Smooth muscle cell (in vitro differentiated cells): ENCODE data around the gene KDELR1. TPM values are rescaled to one million over a fixed set of nuclear protein-coding genes. Genes with fewer than 3 reads are reported as not detected.

Source experiments
- DNase-seq: peaks from one replicate; lab custom pipeline; 2025; ENCODE audit not compliant: unreplicated experiment; lab: John Stamatoyannopoulos, UW
- H2AFZ ChIP-seq: fragments of 200-600 bp; sonication (generic); 2 replicates; pipeline ENCODE4 v1.6.0; 2016; ENCODE audit warnings: antibody characterized with exemption, low read depth, mild to moderate bottlenecking
- H3F3A ChIP-seq: fragments of 200-600 bp; sonication (generic); 2 replicates; pipeline ENCODE4 v1.6.0; 2017; ENCODE audit warnings: antibody characterized with exemption, low read depth
- H3K27ac ChIP-seq: fragments of 200-600 bp; sonication (generic); 2 replicates; pipeline ENCODE4 v1.5.1; 2016; ENCODE audit warnings: low read depth, mild to moderate bottlenecking
- H3K27me3 ChIP-seq: fragments of 200-600 bp; sonication (generic); 2 replicates; pipeline ENCODE4 v1.6.1; 2016; ENCODE audit warnings: low read depth, mild to moderate bottlenecking
- H3K36me3 ChIP-seq: fragments of 200-600 bp; sonication (generic); 2 replicates; pipeline ENCODE4 v1.5.1; 2016; ENCODE audit warnings: low read depth
- H3K4me1 ChIP-seq: fragments of 200-600 bp; sonication (generic); 2 replicates; pipeline ENCODE4 v1.5.1; 2016; ENCODE audit warnings: low read depth
- H3K4me2 ChIP-seq: fragments of 200-600 bp; sonication (generic); 2 replicates; pipeline ENCODE4 v1.6.0; 2016; ENCODE audit warnings: mild to moderate bottlenecking
- H3K4me3 ChIP-seq: fragments of 200-600 bp; sonication (generic); 2 replicates; pipeline ENCODE4 v1.5.1; 2016; ENCODE audit warnings: mild to moderate bottlenecking
- H3K79me2 ChIP-seq: fragments of 200-600 bp; sonication (generic); 2 replicates; pipeline ENCODE4 v1.6.0; 2016; ENCODE audit warnings: low read depth, mild to moderate bottlenecking
- H3K9ac ChIP-seq: fragments of 200-600 bp; sonication (generic); 2 replicates; pipeline ENCODE4 v1.6.0; 2016; ENCODE audit warnings: low read depth
- H3K9me3 ChIP-seq: fragments of 200-600 bp; sonication (generic); replicated peaks from 2 replicates; pipeline ENCODE4 v1.5.1; 2016; ENCODE audit warnings: low read depth
- H4K20me1 ChIP-seq: fragments of 200-600 bp; sonication (generic); 2 replicates; pipeline ENCODE4 v1.6.0; 2016; ENCODE audit warnings: low read depth
- WGBS: methylation state at CpG from one replicate; pipeline ENCODE4 v1.1.7; 2016; ENCODE audit warnings: low lambda C conversion rate; 5-methylcytosine and 5-hydroxymethylcytosine counted together
- polyA plus RNA-seq: library from polyadenylated mRNA; unstranded; fragments of >200 nt; fragmentation: Nextera tagmentation; extraction: Ambion mirVana; gene quantifications from 2 replicates; pipeline ENCODE4 v1.2.1, GENCODE V29; 2016
- total RNA-seq: library from RNA; depleted of rRNA; stranded (reverse); fragments of >200 nt; gene quantifications from 2 replicates; pipeline ENCODE4 v1.2.3, GENCODE V29; 2014
- TF ChIP-seq, protein P1 (sequence below): fragments of 200-600 bp; sonication (generic); IDR thresholded peaks from 2 replicates; pipeline ENCODE4 v1.5.1; 2017; ENCODE audit warnings: borderline replicate concordance, mild to moderate bottlenecking, antibody characterized with exemption; ENCODE audit not compliant: insufficient read depth, poor library complexity, severe bottlenecking

The KDELR1 gene
- total and polyA plus RNA-seq, 2 experiments from 2014 or later = 239 to 315 TPM

DNA sequence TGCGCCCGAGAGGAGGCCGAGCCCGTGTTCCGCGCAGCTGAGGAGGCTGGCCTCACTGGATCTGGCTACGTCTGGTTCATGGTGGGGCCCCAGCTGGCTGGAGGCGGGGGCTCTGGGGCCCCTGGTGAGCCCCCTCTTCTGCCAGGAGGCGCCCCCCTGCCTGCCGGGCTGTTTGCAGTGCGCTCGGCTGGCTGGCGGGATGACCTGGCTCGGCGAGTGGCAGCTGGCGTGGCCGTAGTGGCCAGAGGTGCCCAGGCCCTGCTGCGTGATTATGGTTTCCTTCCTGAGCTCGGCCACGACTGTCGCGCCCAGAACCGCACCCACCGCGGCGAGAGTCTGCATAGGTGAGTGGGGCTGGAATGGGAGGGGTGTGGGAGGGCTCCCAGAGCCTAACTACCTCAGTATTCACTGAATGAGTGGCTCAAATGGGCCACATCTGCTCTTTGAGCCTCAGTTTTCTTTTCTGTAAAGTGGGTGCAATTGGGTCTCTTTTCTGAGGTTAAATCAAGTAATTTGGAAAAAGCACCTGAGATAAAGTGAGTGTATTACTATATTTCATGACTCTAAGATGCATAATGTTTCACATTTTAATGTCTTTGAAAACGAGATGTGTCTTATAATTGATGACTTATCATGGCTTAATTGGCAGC, 13.8 kb upstream of the KDELR1 start:
- no peak overlapping the region for H3K4me2 ChIP-seq
- H3K4me3 ChIP-seq = no peak overlapping the region
- H3K4me1 ChIP-seq = no peaks in the 10 kb centered on the region
- H3K36me3 ChIP-seq = no peaks in the 10 kb centered on the region
- H4K20me1 ChIP-seq = peaks cover 7% of the 10 kb centered on the region
- H3K9me3 ChIP-seq = no peaks in the 10 kb centered on the region
- TF ChIP-seq, protein P1, sequence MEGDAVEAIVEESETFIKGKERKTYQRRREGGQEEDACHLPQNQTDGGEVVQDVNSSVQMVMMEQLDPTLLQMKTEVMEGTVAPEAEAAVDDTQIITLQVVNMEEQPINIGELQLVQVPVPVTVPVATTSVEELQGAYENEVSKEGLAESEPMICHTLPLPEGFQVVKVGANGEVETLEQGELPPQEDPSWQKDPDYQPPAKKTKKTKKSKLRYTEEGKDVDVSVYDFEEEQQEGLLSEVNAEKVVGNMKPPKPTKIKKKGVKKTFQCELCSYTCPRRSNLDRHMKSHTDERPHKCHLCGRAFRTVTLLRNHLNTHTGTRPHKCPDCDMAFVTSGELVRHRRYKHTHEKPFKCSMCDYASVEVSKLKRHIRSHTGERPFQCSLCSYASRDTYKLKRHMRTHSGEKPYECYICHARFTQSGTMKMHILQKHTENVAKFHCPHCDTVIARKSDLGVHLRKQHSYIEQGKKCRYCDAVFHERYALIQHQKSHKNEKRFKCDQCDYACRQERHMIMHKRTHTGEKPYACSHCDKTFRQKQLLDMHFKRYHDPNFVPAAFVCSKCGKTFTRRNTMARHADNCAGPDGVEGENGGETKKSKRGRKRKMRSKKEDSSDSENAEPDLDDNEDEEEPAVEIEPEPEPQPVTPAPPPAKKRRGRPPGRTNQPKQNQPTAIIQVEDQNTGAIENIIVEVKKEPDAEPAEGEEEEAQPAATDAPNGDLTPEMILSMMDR = no peak
- H3K27ac ChIP-seq = no peak overlapping the region
- no peaks in the 10 kb centered on the region for H3F3A ChIP-seq
- H3K27me3 ChIP-seq = no peaks in the 10 kb centered on the region
- H3K9ac ChIP-seq = no peak overlapping the region
- peaks cover 14% of the 10 kb centered on the region for H3K79me2 ChIP-seq
- H2AFZ ChIP-seq = no peak overlapping the region
- no peak for DNase-seq
- 96% methylated on average over 27 of the region's 27 CpGs for WGBS

DNA sequence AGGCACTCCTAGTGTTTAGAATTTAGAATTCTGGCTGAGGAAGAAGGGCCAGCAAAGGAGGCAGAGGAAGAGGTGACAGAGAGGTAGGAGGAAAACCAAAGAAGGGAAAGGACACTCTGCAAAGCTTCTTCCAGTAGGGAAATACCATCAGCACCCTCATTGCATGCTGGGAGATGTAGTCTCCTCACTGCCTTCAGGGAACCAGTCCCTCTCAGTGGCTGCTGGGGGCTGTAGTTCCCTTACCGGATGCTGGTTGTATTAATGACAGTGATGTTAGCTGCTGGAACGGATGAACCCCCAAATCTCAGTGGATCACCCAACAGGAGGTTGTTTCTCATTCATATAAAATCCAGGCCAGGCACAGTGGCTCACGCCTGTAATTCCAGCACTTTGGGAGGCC, 12.3 kb upstream of the KDELR1 start:
- H3K9ac ChIP-seq = no peak overlapping the region
- H3K4me3 ChIP-seq = no peak overlapping the region
- H3K79me2 ChIP-seq = peaks cover 14% of the 10 kb centered on the region
- H3K27me3 ChIP-seq = no peaks in the 10 kb centered on the region
- H3K4me2 ChIP-seq = no peak overlapping the region
- 48% methylated on average over 3 of the region's 3 CpGs for WGBS
- peaks cover 7% of the 10 kb centered on the region for H3F3A ChIP-seq
- TF ChIP-seq, protein P1 = no peak
- H4K20me1 ChIP-seq = peaks cover 7% of the 10 kb centered on the region
- H3K9me3 ChIP-seq = no peaks in the 10 kb centered on the region
- DNase-seq = no peak
- no peak overlapping the region for H3K27ac ChIP-seq
- no peaks in the 10 kb centered on the region for H3K36me3 ChIP-seq
- no peak overlapping the region for H2AFZ ChIP-seq
- H3K4me1 ChIP-seq = no peaks in the 10 kb centered on the region

DNA sequence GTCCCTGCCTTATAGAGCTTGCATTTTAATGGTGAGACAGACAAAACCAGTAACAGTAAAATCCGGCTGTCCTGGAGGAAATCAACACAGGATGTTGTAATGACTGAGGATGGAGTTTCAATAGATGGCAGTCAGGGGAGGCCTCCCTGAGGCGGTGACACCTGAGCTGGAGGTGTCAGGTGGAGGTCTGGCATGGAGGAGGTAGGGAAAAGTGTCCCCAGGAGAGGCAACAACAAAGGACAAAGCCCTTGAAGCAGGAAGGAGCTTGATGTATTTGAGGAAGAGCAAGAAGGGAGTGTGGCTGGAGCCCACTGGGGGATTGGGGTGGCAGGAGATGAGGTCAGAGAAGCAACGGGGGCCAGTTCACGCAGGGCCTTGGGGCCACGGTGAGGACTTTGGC, 9.9 kb upstream of the KDELR1 start:
- no peak for DNase-seq
- Histone ChIP-seq H3K9me3 (no peaks in the 10 kb centered on the region), H2AFZ (no peak overlapping the region), H4K20me1 (peaks cover 7% of the 10 kb centered on the region), H3F3A (peaks cover 14% of the 10 kb centered on the region), H3K4me3 (no peak overlapping the region), H3K4me1 (peaks cover 4% of the 10 kb centered on the region), H3K9ac (no peak overlapping the region), H3K79me2 (no peaks in the 10 kb centered on the region), H3K27ac (no peak overlapping the region), H3K4me2 (no peak overlapping the region), H3K36me3 (no peaks in the 10 kb centered on the region), H3K27me3 (no peaks in the 10 kb centered on the region)
- WGBS = 87% methylated on average over 5 of the region's 5 CpGs
- TF ChIP-seq, protein P1 = no peak
